UCSD-AML1 (cell line): ENCODE results near the gene GRIA2.
A peak's percentile ranks its signal among the peaks of the same experiment; 100 is the strongest.
"Not testable (repeated sequence)": the region's sequence is repeated elsewhere in the genome, so short reads cannot be mapped to it uniquely, and the experiment has no call there.

Experiments used
- DNase-seq: peaks from one replicate; lab custom pipeline; 2025; ENCODE audit not compliant: unreplicated experiment; lab: John Stamatoyannopoulos, UW

GRIA2 gene

GRCh38 chr4:157220371-157220881 is at the start of gene GRIA2:
Gene GRIA2, plus strand, starts transcription at chr4:157220728. Its CDS starts 315 bp downstream, at chr4:157221043.
- DNase-seq = no peak

GRCh38 chr4:157172011-157172410 is 48.5 kb upstream of the GRIA2 start:
- no peak for DNase-seq

GRCh38 chr4:157180268-157180667 is 40.3 kb upstream of the GRIA2 start:
- DNase-seq = not testable (repeated sequence)

- DNase-seq = no peak
Observed at GRCh38 chr4:157184300-157184699, 36.2 kb upstream of the GRIA2 start.

- no peak for DNase-seq
Observed at GRCh38 chr4:157185363-157185762, 35.2 kb upstream of the GRIA2 start.

- DNase-seq = no peak
Observed at GRCh38 chr4:157195374-157195773, 25.2 kb upstream of the GRIA2 start.

GRCh38 chr4:157196046-157196445 is 24.5 kb upstream of the GRIA2 start:
- DNase-seq = no peak

GRCh38 chr4:157204634-157205244 is 15.8 kb upstream of the GRIA2 start:
- peak; percentile 30 for DNase-seq

GRCh38 chr4:157217708-157218107 is 2.8 kb upstream of the GRIA2 start:
- no peak for DNase-seq

GRCh38 chr4:157219711-157220370 is 687 bp upstream of the GRIA2 start:
- peak; percentile 8 for DNase-seq

- DNase-seq = no peak
Observed at GRCh38 chr4:157221426-157221894, 932 bp downstream of the GRIA2 start.

GRCh38 chr4:157221895-157222770 is 1.6 kb downstream of the GRIA2 start:
- DNase-seq = no peak

GRCh38 chr4:157222771-157223160 is 2.2 kb downstream of the GRIA2 start:
- no peak for DNase-seq

GRCh38 chr4:157223456-157223855 is 2.9 kb downstream of the GRIA2 start:
- DNase-seq = no peak

- no peak for DNase-seq
Observed at GRCh38 chr4:157225096-157225495, 4.6 kb downstream of the GRIA2 start.

GRCh38 chr4:157226035-157226434 is 5.5 kb downstream of the GRIA2 start:
- no peak for DNase-seq

GRCh38 chr4:157226601-157227000 is 6.1 kb downstream of the GRIA2 start:
- DNase-seq = no peak

- no peak for DNase-seq
Observed at GRCh38 chr4:157231525-157231924, 11.0 kb downstream of the GRIA2 start.

- no peak for DNase-seq
Observed at GRCh38 chr4:157242871-157243270, 22.3 kb downstream of the GRIA2 start.

- no peak for DNase-seq
Observed at GRCh38 chr4:157244348-157244747, 23.8 kb downstream of the GRIA2 start.

GRCh38 chr4:157245351-157245750 is 24.8 kb downstream of the GRIA2 start:
- no peak for DNase-seq

GRCh38 chr4:157246964-157247363 is 26.4 kb downstream of the GRIA2 start:
- no peak for DNase-seq
